ENCODE results near the gene RFXAP.
"Not testable (repeated sequence)": the region's sequence is repeated elsewhere in the genome, so short reads cannot be mapped to it uniquely, and the experiment has no call there.

The RFXAP gene, protein sequence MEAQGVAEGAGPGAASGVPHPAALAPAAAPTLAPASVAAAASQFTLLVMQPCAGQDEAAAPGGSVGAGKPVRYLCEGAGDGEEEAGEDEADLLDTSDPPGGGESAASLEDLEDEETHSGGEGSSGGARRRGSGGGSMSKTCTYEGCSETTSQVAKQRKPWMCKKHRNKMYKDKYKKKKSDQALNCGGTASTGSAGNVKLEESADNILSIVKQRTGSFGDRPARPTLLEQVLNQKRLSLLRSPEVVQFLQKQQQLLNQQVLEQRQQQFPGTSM

GRCh38 chr13:36818804-36819738 is at the start of gene RFXAP:
TSS of gene RFXAP (plus strand) at chr13:36819222. CDS start at chr13:36819358, 136 bp downstream.
- DNase-seq (ENCODE audit: low read depth): peak; percentile 31

DNA sequence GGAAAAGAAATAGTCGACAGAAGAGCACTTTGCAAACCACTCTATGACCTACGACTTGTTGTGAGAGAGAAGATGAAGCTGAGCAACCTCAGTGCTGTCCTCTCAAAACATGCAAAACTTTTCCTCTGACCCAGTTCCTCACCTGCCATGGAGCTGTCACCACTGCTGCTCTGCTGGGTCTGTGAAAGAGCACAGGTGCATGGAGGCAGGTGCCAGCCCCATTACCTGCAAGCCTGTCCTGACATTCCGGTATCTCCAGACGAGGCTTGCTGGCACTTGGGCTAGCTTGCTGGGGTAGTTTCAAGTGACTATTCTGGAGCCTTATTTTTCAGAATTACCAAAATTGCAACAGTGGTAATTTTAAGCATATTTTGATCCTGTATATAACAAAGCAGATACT is 49.5 kb upstream of the RFXAP start:
- DNase-seq (ENCODE audit: low read depth): no peak

GRCh38 chr13:36770741-36771140 is 48.3 kb upstream of the RFXAP start:
- DNase-seq (ENCODE audit: low read depth): no peak

DNA sequence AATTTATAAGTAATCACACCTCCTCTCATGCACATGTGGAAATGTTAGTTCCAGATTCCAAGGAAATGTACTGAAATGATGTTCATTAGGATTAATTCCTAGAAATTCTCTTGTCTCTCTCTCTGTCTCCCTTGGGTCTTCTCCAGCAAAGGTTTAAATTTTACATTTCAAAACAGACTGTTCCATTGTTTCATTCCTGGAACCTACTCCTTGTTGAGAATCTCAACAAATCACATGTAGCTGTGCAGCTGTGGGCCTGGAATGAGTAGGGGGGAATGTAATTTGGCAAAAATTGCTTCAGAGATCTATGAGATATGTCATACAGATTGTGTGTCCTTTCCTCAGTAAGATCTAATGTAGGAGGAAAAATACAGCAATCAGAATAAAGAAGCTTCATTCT is 46.2 kb upstream of the RFXAP start:
- DNase-seq (ENCODE audit: low read depth): no peak

DNA sequence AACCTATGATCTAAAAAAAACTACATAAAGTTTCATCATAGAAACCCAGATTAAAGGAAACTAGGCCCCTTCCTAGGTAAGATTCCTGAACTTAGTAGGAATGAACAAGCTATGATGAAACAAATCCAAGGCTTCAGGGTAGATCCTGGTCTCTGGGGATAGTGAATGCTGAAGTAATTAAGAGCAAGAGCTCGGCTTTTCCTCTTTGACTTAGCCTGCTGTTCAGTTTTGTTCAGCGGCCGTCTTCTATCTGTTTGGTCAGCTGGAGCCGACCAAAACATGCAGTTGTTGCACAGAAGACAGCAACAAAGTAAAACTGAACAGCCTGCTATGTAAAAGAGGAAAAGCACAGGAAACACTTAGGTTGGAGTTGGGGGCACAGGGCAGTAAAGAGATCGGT is 44.1 kb upstream of the RFXAP start:
- no peak for DNase-seq (ENCODE audit: low read depth)

DNA sequence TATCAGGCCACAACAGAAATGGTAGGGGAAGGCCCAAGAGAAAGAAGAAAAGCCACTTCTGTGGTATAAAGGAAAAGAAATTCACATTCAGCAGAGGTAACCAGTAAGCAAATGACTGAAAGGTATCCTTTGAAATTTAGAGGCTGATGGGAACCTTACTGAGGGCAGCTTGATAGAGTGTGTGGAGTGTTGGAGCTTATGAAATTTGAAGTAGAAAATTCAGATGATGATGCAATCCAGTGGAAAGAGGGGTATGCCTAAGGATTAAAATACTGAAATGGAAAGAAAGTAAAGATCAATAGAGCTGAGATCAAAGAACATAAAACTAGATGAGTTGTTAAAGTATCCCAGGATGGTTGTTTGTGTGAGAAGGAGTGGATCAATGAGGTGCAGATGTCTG is 42.8 kb upstream of the RFXAP start:
- DNase-seq (ENCODE audit: low read depth): no peak

DNA sequence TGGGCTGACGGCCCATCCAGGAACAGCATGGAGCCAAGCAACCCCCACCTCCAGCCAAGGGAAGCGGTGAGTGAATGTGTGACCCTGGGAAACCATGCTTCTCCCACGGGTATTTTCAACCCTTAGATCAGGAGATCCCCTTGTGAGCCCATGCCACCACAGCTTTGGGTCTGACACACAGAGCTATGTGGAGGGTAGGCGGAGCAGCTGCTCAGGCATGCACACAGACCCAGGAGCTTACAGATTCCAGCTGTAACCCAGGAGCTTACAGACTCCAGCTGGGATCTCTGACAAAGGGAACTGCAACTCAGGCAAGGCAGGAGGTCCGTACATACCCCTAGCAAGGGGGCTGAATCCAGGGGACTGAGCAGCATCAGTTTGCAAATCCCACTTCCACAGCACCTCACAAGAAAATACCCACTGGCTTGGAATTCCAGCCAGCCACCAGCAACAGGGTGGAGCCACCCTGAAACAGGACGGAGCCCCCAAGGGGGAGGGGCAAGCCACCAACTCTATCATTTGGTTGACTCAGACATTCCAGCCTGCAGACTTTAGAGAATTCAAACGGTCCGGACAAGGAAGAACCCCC is 40.8 kb upstream of the RFXAP start:
- DNase-seq (ENCODE audit: low read depth): peak; percentile 84

GRCh38 chr13:36783890-36784289 is 35.1 kb upstream of the RFXAP start:
- no peak for DNase-seq (ENCODE audit: low read depth)

DNA sequence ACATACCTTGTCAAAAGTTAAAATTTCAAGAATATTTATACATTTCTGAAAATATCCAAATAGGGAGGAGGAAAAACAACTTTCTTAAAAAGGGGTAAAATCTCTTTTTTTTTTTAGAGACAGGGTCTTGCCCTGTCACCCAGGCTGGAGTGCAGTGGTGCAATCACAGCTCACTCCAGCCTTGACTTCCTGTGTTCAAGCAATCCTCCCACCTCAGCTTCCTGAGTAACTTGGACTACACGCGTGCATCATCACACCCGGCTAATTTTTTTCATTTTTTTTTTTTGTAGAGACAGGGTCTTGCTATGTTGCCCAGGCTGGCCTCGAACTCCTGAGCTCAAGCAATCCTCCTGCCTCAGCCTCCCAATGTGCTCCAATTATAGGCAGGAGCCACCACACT is 32.8 kb upstream of the RFXAP start:
- not testable (repeated sequence) for DNase-seq (ENCODE audit: low read depth)

GRCh38 chr13:36787181-36787580 is 31.8 kb upstream of the RFXAP start:
- no peak for DNase-seq (ENCODE audit: low read depth)

GRCh38 chr13:36788276-36788675 is 30.7 kb upstream of the RFXAP start:
- no peak for DNase-seq (ENCODE audit: low read depth)

GRCh38 chr13:36789061-36789460 is 30.0 kb upstream of the RFXAP start:
- DNase-seq (ENCODE audit: low read depth): no peak

- DNase-seq (ENCODE audit: low read depth): no peak
Observed at GRCh38 chr13:36789730-36790129, 29.3 kb upstream of the RFXAP start.

GRCh38 chr13:36794706-36795105 is 24.3 kb upstream of the RFXAP start:
- no peak for DNase-seq (ENCODE audit: low read depth)

GRCh38 chr13:36795463-36795862 is 23.6 kb upstream of the RFXAP start:
- no peak for DNase-seq (ENCODE audit: low read depth)

DNA sequence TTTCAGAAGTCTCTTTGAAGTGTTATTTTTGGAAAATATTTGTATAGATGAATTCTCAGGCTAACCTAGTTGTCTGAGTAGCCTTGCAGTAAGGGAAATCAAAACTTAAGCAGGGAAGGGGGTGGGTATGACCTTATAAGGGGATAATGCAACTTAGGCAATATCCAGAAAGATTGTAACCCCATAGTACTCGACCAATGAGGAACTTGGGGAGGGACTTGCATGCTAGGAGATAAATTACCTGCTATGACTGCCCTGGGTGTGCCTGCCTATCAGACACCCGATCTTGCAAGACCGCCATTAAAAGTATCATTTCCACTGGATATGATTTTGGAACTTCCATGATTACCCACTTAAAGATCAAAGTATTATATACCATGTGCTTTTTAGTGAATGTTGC is 23.0 kb upstream of the RFXAP start:
- DNase-seq (ENCODE audit: low read depth): no peak

DNA sequence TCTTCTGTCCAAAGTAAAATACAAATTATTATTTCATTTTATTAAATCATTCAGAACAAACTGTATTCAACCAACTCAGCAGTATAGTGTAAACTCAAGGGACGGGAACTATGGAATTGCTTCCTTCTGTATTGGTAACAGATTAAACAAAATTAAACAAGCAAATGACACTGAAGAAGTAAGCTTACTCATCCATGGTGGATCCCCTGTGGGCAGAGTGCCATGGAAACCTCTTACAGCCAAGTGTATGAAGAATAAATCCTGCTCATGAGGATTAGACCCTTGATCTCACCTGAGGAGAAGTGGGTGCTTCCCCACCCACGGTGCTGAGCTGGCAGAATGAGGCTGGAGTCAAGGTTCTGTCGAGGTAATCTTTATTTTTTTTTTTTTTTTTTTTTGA is 18.0 kb upstream of the RFXAP start:
- DNase-seq (ENCODE audit: low read depth): no peak

- DNase-seq (ENCODE audit: low read depth): no peak
Observed at GRCh38 chr13:36804588-36804987, 14.4 kb upstream of the RFXAP start.

DNA sequence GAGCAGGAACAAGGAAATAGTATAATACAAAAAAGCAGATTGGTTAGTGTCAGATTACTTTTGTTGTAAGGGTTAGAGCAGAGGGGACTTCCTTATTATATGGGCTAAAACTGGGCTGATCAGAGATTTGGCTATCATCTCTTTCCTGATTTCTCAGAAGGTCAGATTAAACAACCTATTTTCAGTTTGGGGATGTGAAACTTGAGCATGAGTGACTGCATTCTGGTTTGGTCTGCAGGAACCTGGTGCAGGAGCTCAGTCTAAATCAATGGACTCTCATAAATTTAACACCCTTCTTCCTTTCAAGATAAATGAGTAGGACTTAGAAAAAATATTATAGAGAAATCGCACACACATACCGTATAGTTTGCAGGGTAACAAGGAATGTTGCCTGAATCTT is 12.9 kb upstream of the RFXAP start:
- no peak for DNase-seq (ENCODE audit: low read depth)

- DNase-seq (ENCODE audit: low read depth): no peak
Observed at GRCh38 chr13:36807616-36808015, 11.4 kb upstream of the RFXAP start.

DNA sequence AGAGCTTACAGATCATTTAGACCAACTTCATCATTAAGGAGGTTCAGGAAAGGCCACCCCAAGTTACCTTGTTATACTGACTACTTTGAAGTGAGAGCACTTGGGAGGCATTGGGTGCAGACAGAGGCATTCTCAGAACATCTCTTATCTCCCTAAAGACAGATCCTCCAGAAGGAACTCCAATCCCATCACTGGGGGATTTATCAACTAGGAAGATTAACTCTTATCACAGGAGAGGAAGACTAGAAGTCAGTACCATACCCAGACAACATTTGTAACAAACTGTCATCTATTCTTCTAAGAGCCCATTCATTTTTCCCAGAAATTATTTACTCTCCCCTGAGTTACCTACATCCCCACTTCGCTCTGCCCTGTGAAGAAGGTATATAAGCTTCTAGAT is 5.8 kb upstream of the RFXAP start:
- DNase-seq (ENCODE audit: low read depth): no peak

GRCh38 chr13:36814465-36814864 is 4.6 kb upstream of the RFXAP start:
- no peak for DNase-seq (ENCODE audit: low read depth)

- no peak for DNase-seq (ENCODE audit: low read depth)
Observed at GRCh38 chr13:36815062-36815461, 4.0 kb upstream of the RFXAP start.

Data from non-pigmented ciliary epithelial cell (primary cell).